CD4-positive, alpha-beta T cell treated with Interleukin-17A for 1 hour (primary cell): ENCODE data around the gene DAND5.
A peak's percentile ranks its signal among the peaks of the same experiment; 100 is the strongest.

Source experiments
- DNase-seq: peaks from one replicate; pipeline ENCODE4 v3.0.0-alpha.2; 2020

DAND5 gene

DNA sequence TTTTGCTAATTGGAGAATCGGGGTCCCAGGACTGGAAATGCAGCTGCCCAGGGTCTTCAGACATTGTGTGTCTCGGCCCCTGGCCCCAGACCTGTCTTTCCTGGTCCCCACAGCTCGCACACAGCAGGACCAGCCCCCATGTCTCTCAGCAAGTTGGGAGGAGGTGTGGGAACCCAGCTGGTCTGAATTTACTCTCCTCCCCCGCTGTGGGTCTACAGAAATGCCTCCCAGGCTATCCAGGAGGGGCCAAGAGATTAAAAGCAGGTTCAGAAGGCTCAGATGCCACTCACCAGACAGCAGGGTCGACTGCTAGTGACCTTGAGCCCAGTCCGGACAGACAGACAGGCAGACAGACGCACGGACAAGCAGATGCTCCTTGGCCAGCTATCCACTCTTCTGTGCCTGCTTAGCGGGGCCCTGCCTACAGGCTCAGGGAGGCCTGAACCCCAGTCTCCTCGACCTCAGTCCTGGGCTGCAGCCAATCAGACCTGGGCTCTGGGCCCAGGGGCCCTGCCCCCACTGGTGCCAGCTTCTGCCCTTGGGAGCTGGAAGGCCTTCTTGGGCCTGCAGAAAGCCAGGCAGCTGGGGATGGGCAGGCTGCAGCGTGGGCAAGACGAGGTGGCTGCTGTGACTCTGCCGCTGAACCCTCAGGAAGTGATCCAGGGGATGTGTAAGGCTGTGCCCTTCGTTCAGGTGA is at the start of gene DAND5:
Gene DAND5, plus strand, starts transcription at position 285 of the 697 bp plus-strand sequence. Its CDS starts 85 bp downstream, at position 370.
- DNase-seq: no peak

- DNase-seq: no peak
Measured at GRCh38 chr19:12921047-12921446, 48.3 kb upstream of the DAND5 start.

DNA sequence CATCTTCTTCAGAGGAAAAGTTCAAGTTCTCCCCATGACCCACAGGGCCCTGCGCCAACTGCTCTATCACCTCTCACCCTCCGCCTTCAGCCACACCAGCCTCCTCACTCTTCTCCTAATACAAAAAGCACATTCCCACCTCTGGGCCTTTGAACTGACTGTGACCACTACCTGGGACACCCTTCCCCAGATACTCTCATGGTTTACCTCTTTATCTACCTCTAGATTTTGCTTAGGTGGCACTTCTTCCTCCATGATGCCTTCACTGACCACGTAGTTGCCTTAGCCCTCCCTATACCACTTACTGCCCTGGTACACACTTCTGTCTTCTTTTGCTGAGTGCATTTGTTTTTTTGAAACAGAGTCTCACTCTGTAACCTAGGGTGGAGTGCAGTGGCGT is 46.4 kb upstream of the DAND5 start:
- DNase-seq: no peak

DNA sequence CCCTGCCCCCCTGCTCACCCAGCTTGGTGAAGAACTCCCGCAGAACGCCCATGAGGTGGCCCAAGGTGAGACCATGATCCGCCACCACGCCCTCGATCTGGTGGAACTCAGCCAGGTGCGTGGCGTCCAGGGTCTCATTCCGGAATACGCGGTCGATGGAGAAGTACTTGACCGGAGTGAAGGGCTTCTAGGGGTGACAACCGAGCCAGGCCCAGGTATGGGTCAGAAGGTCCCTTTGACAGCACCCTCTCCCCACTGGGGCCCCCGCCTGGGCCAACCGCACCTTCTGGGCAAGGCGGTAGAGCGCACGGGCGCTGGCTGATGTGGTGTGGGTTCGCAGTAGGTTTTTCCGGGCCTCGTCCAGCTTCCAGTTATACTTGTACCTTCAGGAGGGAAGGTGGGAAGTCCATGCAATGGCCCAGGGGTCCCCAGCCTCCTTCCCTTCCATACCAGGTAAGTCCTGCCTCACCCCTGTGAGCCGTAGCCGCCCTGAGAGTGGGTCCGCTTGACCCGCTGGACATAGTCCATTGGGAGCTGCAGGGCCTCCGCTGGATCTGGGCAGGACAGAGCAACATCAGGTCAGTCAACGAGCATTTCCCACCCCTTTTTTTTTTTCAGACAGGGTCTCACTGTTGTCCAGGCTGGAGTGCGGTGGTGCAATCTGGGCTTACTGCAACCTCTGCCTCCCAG is 44.6 kb upstream of the DAND5 start:
- no peak for DNase-seq

DNA sequence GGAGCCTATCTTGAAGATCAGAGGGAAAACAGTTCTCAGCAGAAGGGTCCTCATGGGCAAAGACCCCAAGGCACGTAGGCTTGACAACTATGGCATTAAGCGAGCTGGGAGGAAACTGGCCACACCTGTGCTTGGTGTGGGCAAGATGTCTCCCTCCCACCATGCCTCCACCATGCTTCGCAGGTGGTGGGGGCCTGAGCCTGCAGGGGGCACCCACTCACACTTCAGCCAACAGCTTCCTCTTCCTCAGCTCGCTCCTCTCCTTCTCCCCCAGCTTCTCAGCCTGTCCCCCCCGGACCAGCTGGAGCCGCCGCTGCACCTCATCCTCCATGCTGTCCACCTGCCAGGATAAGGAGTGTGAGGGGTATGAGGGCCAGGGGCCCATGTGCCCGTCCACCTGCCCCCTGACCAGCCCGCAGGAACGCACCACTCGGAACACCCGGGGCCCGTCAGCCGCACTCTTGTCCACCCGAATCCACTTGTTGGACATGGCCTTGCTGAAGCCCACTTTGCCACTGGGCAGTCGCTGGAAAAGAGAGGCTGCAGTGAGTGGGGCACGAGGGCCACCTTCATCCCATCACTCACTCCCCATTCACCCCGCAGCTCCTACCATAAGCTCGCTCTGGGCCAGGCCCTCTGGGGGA is 39.3 kb upstream of the DAND5 start:
- no peak for DNase-seq

GRCh38 chr19:12932392-12933286 is 36.7 kb upstream of the DAND5 start:
- DNase-seq: no peak

DNA sequence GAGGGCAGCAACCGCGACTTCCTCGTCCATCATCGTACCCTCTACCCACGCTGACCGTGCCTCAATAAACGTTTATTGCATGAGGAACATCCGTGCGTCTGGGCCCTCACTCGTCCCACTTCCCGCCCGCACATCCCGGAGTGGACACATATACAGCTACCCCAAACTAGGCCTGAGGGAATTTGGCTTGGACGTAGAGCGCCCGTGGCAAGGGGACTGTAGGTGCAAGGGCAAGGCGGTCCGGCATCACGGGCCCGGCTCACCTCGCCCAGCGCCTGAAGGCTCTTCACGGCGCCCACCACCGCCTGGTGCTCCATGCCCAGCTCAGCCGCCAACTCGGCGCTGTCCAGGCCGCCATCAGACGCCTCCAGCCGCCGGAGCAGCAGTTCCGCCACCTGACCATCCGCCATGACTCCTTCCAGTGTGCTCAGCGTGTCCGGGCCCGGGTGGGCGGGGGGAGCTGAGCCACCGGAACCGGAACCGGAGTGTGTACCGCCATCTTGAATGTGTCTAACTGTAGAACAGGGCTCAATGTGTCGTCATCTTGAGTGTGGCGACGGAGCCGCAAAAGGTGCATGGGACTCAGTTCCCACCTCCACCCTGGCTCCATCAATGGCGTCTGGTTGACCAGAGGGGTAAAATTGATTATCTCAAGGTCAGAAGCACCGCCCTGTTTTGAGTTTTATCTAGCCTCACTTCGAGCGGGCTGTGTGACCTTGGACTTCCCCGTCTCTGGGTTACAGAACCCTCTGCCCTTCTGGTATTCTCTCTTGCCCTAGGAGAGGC is 35.9 kb upstream of the DAND5 start, which contains the start of gene FARSA:
Gene FARSA, minus strand, starts transcription at position 425 of the 786 bp plus-strand sequence. Its CDS starts 15 bp downstream, at position 410.
- DNase-seq: peak; percentile 91

DNA sequence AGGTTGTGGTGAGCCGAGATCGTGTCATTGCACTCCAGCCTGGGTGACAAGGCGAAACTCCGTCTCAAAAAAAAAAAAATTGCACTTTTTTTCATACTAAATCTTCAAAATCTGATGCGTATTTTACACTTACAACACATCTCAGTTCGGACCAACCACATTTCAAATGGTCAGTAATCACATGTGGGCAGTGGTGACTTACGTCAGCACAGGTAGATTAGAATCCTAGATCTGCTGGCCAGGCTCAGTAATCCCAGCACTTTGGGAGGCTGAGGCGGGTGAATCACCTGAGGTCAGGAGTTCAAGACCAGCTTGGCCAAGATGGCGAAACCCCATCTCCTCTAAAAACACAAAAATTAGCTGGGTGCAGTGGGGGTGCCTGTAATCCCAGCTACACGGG is 34.3 kb upstream of the DAND5 start:
- DNase-seq: no peak

DNA sequence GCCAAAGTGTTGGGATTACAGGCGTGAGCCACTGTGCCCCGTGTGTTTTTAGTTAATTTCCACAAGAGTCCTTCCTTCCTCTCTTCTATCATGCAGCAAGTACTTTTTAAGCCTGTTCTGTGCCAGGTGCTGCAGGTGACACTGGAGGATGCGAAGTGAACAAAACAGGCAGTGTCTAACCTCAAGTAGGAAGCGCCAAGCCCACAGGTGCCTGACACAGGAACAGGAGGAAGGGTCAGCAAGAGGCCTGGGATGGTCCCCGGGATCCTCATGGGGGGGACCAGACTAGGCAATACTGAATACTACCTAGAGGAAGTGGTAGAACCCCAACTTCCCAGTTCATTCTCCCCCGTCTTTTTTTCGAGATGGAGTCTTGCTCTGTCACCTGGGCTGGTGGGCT is 32.8 kb upstream of the DAND5 start:
- DNase-seq: no peak

DNA sequence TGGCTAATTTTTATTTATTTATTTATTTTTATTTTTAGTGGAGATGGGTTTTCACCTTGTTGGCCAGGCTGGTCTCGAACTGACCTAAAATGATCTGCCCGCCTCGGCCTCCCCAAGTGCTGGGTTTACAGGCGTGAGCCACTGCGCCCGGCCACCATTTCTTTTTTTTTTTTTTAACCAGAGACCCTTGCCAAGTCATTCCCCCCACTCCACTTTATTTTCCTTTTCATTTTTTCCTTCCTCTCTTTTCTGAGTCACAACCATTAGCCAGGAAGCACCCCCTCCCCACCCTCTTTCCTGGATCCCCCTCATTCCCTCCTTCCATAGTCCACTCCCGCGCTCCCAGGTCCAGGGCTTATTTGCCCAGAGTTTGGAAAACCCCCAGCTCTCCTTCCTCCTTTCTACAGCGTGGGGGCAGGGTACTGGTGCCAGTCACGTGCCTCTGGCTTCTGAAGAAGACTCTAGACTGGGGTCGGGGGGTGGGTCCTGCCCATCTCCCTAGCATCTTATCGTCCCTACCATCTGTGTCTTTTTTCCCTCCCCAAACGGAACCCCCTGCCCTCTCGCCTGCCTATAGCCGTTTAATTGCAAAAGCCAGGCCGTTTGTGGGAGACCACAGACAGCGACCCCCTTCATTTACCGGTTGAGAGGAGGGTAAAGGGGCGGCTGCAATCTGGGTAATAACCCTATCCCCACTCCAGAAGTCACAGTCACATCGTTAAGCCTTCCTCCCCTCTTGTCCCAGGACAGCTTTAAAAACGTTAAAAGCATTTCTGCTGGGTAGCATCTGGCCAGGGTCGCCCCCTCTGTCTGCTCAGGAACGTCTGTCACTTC is 32.1 kb upstream of the DAND5 start:
- DNase-seq: no peak

DNA sequence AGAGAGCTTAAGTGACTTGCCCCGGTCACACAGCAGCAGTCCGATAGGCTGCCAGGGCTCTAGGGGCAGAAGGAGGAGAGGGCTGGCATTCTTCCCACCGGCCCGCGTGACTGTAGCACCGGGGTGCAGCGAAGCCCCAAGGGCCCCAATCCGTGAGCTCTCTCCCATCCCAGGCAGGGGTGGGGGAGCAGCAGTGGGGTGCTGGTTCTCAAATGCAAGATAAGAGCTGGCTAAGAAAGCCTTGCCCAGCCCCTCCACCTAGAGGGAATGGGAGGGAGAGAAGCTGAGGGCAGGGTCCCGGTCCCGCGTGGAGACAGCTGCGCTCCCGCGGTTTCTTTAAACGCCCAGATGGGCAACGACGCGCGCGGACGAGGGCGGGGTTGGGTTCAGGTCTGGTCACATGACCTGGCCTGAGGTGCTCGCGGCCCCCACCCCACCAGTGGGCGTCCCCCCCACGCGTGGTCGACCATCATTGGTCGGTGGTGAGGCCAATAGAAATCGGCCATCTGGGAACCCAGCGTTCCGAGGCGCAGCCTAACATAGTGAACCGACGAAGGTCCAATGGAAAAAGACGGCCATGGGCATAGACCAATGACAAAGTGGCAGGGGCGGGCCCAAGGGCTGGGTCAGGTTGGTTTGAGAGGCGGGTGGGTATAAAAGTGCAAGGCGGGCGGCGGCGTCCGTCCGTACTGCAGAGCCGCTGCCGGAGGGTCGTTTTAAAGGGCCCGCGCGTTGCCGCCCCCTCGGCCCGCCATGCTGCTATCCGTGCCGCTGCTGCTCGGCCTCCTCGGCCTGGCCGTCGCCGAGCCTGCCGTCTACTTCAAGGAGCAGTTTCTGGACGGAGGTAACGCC is 31.2 kb upstream of the DAND5 start, which contains the start of gene CALR:
Gene CALR, plus strand, starts transcription at position 683 of the 852 bp plus-strand sequence. Its CDS starts 71 bp downstream, at position 754.
- peak; percentile 100 for DNase-seq

GRCh38 chr19:12938779-12939601 is 30.4 kb upstream of the DAND5 start:
- DNase-seq: peak; percentile 59

- DNase-seq: no peak
Measured at GRCh38 chr19:12939975-12940423, 29.4 kb upstream of the DAND5 start.

GRCh38 chr19:12940897-12941296 is 28.5 kb upstream of the DAND5 start:
- DNase-seq: no peak

DNA sequence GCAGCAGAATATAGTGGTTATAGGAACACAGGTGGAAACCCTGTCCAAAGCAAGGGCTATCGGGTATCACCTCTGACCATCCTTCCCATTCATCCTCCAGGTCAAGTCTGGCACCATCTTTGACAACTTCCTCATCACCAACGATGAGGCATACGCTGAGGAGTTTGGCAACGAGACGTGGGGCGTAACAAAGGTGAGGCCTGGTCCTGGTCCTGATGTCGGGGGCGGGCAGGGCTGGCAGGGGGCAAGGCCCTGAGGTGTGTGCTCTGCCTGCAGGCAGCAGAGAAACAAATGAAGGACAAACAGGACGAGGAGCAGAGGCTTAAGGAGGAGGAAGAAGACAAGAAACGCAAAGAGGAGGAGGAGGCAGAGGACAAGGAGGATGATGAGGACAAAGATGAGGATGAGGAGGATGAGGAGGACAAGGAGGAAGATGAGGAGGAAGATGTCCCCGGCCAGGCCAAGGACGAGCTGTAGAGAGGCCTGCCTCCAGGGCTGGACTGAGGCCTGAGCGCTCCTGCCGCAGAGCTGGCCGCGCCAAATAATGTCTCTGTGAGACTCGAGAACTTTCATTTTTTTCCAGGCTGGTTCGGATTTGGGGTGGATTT is 25.8 kb upstream of the DAND5 start:
- no peak for DNase-seq

DNA sequence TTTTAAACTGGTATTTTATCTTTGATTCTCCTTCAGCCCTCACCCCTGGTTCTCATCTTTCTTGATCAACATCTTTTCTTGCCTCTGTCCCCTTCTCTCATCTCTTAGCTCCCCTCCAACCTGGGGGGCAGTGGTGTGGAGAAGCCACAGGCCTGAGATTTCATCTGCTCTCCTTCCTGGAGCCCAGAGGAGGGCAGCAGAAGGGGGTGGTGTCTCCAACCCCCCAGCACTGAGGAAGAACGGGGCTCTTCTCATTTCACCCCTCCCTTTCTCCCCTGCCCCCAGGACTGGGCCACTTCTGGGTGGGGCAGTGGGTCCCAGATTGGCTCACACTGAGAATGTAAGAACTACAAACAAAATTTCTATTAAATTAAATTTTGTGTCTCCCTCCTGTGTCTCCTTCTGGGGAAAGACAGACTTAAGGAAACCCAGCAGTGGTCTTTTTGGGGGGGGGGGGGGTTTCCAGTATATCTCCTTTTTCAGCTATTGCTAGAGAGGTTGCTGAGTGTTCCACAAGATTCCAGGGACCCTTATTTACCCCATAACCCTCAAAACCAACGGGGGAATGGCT is 25.2 kb upstream of the DAND5 start:
- DNase-seq: no peak

GRCh38 chr19:12945479-12946091 is 23.8 kb upstream of the DAND5 start, which contains the start of gene RAD23A:
TSS of gene RAD23A (plus strand) at chr19:12945862. CDS start at chr19:12945949, 87 bp downstream.
- peak; percentile 98 for DNase-seq
